Cerebellar nuclear complex (tissue), 1 donor: ENCODE measurements around the gene MIS12.

Source experiments
- DNase-seq, 2 experiments: peaks; one replicate each; lab custom pipeline; 2025; lab: John Stamatoyannopoulos, UW

MIS12 gene

GRCh38 chr17:5499476-5500231, 13.3 kb downstream of the MIS12 start:
- no peak for DNase-seq

- no peak for DNase-seq
These were observed 13.9 kb downstream of the MIS12 start for GRCh38 chr17:5500247-5500588.

- DNase-seq: peak in 1 of 2 experiments; percentile 41
These were observed 14.4 kb downstream of the MIS12 start for GRCh38 chr17:5500589-5501391.

- DNase-seq: no peak
These were observed 15.3 kb downstream of the MIS12 start for GRCh38 chr17:5501685-5502084.

- no peak for DNase-seq
These were observed 16.2 kb downstream of the MIS12 start for GRCh38 chr17:5502552-5502951.

- no peak for DNase-seq
These were observed 19.9 kb downstream of the MIS12 start for GRCh38 chr17:5506307-5506706.

GRCh38 chr17:5508810-5509209, 22.4 kb downstream of the MIS12 start:
- DNase-seq: no peak

- no peak for DNase-seq
These were observed 23.1 kb downstream of the MIS12 start for GRCh38 chr17:5509482-5509881.

- DNase-seq: no peak
These were observed 24.4 kb downstream of the MIS12 start for GRCh38 chr17:5510771-5511170.

- DNase-seq: no peak
These were observed 25.2 kb downstream of the MIS12 start for GRCh38 chr17:5511401-5512225.

- no peak for DNase-seq
These were observed 27.3 kb downstream of the MIS12 start for GRCh38 chr17:5513628-5514027.

GRCh38 chr17:5514976-5515375, 28.6 kb downstream of the MIS12 start:
- no peak for DNase-seq

- DNase-seq: no peak
These were observed 29.9 kb downstream of the MIS12 start for GRCh38 chr17:5516060-5516792.

GRCh38 chr17:5522476-5522875, 36.1 kb downstream of the MIS12 start:
- DNase-seq: no peak

- DNase-seq: no peak
These were observed 36.9 kb downstream of the MIS12 start for GRCh38 chr17:5523249-5523648.

GRCh38 chr17:5526821-5527598, 40.6 kb downstream of the MIS12 start:
- DNase-seq: no peak

GRCh38 chr17:5527601-5528250, 41.4 kb downstream of the MIS12 start:
- no peak for DNase-seq

GRCh38 chr17:5530265-5531084, 44.1 kb downstream of the MIS12 start:
- DNase-seq: no peak

- no peak for DNase-seq
These were observed 44.7 kb downstream of the MIS12 start for GRCh38 chr17:5531085-5531418.

- DNase-seq: no peak
These were observed 46.2 kb downstream of the MIS12 start for GRCh38 chr17:5532581-5532980.
